Measurements from ENCODE around the gene CCDC18.

Gene CCDC18

GRCh38 chr1:93323185-93323820 lies 142.8 kb downstream of the CCDC18 start:
- H3K36me3 ChIP-seq = no peaks in the 10 kb centered on the region
- no peak for TF ChIP-seq Cebpa-rat (IDR thresholded peaks at IDR 0.05)
- H4K20me1 ChIP-seq = no peaks in the 10 kb centered on the region
- no peaks in the 10 kb centered on the region for H3K4me1 ChIP-seq
- no peak overlapping the region for H3K4me3 ChIP-seq
- no peaks in the 10 kb centered on the region for H3K9me3 ChIP-seq
- H3K4me2 ChIP-seq = no peak overlapping the region
- no peaks in the 10 kb centered on the region for H3K27me3 ChIP-seq
- no peak overlapping the region for H3K27ac ChIP-seq
- no peak overlapping the region for H3K9ac ChIP-seq

- Histone ChIP-seq H3K4me3 (no peak overlapping the region), H3K9ac (no peak overlapping the region), H3K27me3 (no peaks in the 10 kb centered on the region), H3K27ac (no peak overlapping the region), H3K36me3 (no peaks in the 10 kb centered on the region), H3K9me3 (no peaks in the 10 kb centered on the region), H4K20me1 (no peaks in the 10 kb centered on the region), H3K4me1 (no peaks in the 10 kb centered on the region), H3K4me2 (no peak overlapping the region)
- TF ChIP-seq Cebpa-rat (IDR thresholded peaks at IDR 0.05) = no peak
Observed at GRCh38 chr1:93324486-93325464, 144.3 kb downstream of the CCDC18 start.

Measured in BLaER1 (cell line).